HepG2 (cell line): ENCODE data around the gene FZD7. TPM values are rescaled to one million over a fixed set of nuclear protein-coding genes. Genes with fewer than 3 reads are reported as not detected.

Source experiments
- AHR ChIP-seq: IDR thresholded peaks from 2 replicates; pipeline ENCODE4 v1.6.1; 2018; ENCODE audit warnings: missing genetic modification reagents, missing compliant biosample characterization
- ETV6 ChIP-seq: sonication (generic); formaldehyde crosslinking; conservative IDR thresholded peaks from 2 replicates; pipeline ENCODE4 v1.4.0; 2020; ENCODE audit warnings: missing genetic modification reagents
- GATA4 ChIP-seq: sonication (generic); IDR thresholded peaks from 2 replicates; pipeline ENCODE4 v1.6.1; 2016; ENCODE audit warnings: antibody characterized with exemption, low read depth, borderline replicate concordance
- GPN1 ChIP-seq: sonication (generic); formaldehyde crosslinking; IDR thresholded peaks from 2 replicates; pipeline ENCODE4 v1.5.1; 2020; ENCODE audit warnings: missing genetic modification reagents, borderline replicate concordance
- MLLT10 ChIP-seq: sonication (generic); formaldehyde crosslinking; IDR thresholded peaks from 2 replicates; pipeline ENCODE4 v1.4.0; 2020; ENCODE audit warnings: missing genetic modification reagents
- NR2F2 ChIP-seq: IDR thresholded peaks from 2 replicates; pipeline ENCODE4 v1.6.1; 2012; ENCODE audit warnings: low read depth, inconsistent platforms, borderline replicate concordance
- RBAK ChIP-seq: sonication (generic); formaldehyde crosslinking; IDR thresholded peaks from 2 replicates; pipeline ENCODE4 v1.5.1; 2020; ENCODE audit warnings: mild to moderate bottlenecking, missing genetic modification reagents
- SNAPC2 ChIP-seq: sonication (generic); formaldehyde crosslinking; IDR thresholded peaks from 2 replicates; pipeline ENCODE4 v1.8.1; 2022; ENCODE audit warnings: mild to moderate bottlenecking, missing genetic modification reagents
- SOX13 ChIP-seq, 3 experiments: fragments of 450-650 bp in 1 of 3; sonication (generic) in 1 of 3; formaldehyde crosslinking in 1 of 3; IDR thresholded peaks in 2 of 3; conservative IDR thresholded peaks in 1 of 3; 2 replicates each; pipeline versions ENCODE4 v1.5.0 to v1.6.1; 2016 to 2020; ENCODE audit warnings: antibody characterized with exemption in 1 of 3, mild to moderate bottlenecking in 1 of 3, missing compliant biosample characterization in 1 of 3, missing genetic modification reagents in 1 of 3, moderate library complexity in 1 of 3
- SRY ChIP-seq: sonication (generic); formaldehyde crosslinking; IDR thresholded peaks from 2 replicates; pipeline ENCODE4 v1.8.0; 2022; ENCODE audit warnings: mild to moderate bottlenecking, missing genetic modification reagents
- TARDBP ChIP-seq: sonication (generic); formaldehyde crosslinking; IDR thresholded peaks from 2 replicates; pipeline ENCODE4 v1.8.0; 2022; ENCODE audit warnings: mild to moderate bottlenecking, missing genetic modification reagents
- U2AF1 ChIP-seq: fragments of 200-400 bp; formaldehyde crosslinking; optimal IDR thresholded peaks from 2 replicates; pipeline ENCODE3; 2017; ENCODE audit warnings: mild to moderate bottlenecking, low read depth, low read length
- ZBTB46 ChIP-seq: sonication (generic); formaldehyde crosslinking; IDR thresholded peaks from 2 replicates; pipeline ENCODE4 v1.4.0; 2020; ENCODE audit warnings: mild to moderate bottlenecking, missing genetic modification reagents, borderline replicate concordance
- ZNF280B ChIP-seq: sonication (generic); formaldehyde crosslinking; IDR thresholded peaks from 2 replicates; pipeline ENCODE4 v1.5.0; 2020; ENCODE audit warnings: missing genetic modification reagents, mild to moderate bottlenecking, borderline replicate concordance
- ZNF292 ChIP-seq: sonication (generic); formaldehyde crosslinking; IDR thresholded peaks from 2 replicates; pipeline ENCODE4 v1.8.1; 2022; ENCODE audit warnings: mild to moderate bottlenecking, low read depth, missing genetic modification reagents, borderline replicate concordance
- ZNF317 ChIP-seq: sonication (generic); formaldehyde crosslinking; IDR thresholded peaks from 2 replicates; pipeline ENCODE4 v1.5.0; 2020; ENCODE audit warnings: mild to moderate bottlenecking, missing genetic modification reagents
- ZSCAN22 ChIP-seq: sonication (generic); formaldehyde crosslinking; IDR thresholded peaks from 2 replicates; pipeline ENCODE4 v1.4.0; 2020; ENCODE audit warnings: mild to moderate bottlenecking, missing genetic modification reagents
- polyA plus RNA-seq, 8 experiments: library from polyadenylated mRNA; depleted of rRNA in 3 of 8; stranded (reverse) in 7 of 8; unstranded in 1 of 8; fragments of >200 nt; fragmentation: Illumina TruSeq in 4 of 8; extraction: Trizol in 4 of 8; gene quantifications; 2 replicates each; pipeline versions ENCODE4 v1.2.1 to v1.2.3, GENCODE V29; 2011 to 2016; ENCODE audit warnings: low read depth in 4 of 8, missing spikeins in 1 of 8, mixed read lengths in 1 of 8; ENCODE audit not compliant: insufficient read depth in 1 of 8
- total RNA-seq, 5 experiments: library from RNA; depleted of rRNA; stranded (reverse); fragments of >200 nt; fragmentation: Illumina TruSeq; extraction: Trizol; gene quantifications; 2 replicates each; pipeline ENCODE4 v1.2.3, GENCODE V29; 2016; ENCODE audit warnings: low read depth in 1 of 5
- TF ChIP-seq, protein P1 (sequence below): sonication (generic); formaldehyde crosslinking; IDR thresholded peaks from 2 replicates; pipeline ENCODE4 v1.5.0; 2020; ENCODE audit warnings: mild to moderate bottlenecking, low read depth, missing genetic modification reagents, borderline replicate concordance
- TF ChIP-seq, protein P2 (sequence below): sonication (generic); formaldehyde crosslinking; IDR thresholded peaks from 2 replicates; pipeline ENCODE4 v1.8.0; 2022; ENCODE audit warnings: missing genetic modification reagents, mild to moderate bottlenecking, moderate library complexity, borderline replicate concordance
- TF ChIP-seq, protein P3 (sequence below): sonication (generic); formaldehyde crosslinking; IDR thresholded peaks from 2 replicates; pipeline ENCODE4 v1.4.0; 2020; ENCODE audit warnings: missing genetic modification reagents

FZD7 gene
- total and polyA plus RNA-seq, 2 of the 13 experiments (the other 11 are each of a cell fraction or from before 2014, with no cell fraction given), result 0.13 to 0.38 TPM

- TF ChIP-seq, protein P1, sequence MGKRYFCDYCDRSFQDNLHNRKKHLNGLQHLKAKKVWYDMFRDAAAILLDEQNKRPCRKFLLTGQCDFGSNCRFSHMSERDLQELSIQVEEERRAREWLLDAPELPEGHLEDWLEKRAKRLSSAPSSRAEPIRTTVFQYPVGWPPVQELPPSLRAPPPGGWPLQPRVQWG (CRISPR knock-in tag), result no peak
- no peak for TF ChIP-seq TARDBP
- no peak for TF ChIP-seq U2AF1
- no peak; the same call in 1 of the 2 replicates for TF ChIP-seq AHR (CRISPR knock-in tag)
- 0 out of 2 replicates have a peak, but pooled peaks have one; percentile 7 for TF ChIP-seq ZNF292 (CRISPR knock-in tag)
- TF ChIP-seq NR2F2, result no peak
- TF ChIP-seq ZSCAN22, result no peak
- TF ChIP-seq, protein P2, sequence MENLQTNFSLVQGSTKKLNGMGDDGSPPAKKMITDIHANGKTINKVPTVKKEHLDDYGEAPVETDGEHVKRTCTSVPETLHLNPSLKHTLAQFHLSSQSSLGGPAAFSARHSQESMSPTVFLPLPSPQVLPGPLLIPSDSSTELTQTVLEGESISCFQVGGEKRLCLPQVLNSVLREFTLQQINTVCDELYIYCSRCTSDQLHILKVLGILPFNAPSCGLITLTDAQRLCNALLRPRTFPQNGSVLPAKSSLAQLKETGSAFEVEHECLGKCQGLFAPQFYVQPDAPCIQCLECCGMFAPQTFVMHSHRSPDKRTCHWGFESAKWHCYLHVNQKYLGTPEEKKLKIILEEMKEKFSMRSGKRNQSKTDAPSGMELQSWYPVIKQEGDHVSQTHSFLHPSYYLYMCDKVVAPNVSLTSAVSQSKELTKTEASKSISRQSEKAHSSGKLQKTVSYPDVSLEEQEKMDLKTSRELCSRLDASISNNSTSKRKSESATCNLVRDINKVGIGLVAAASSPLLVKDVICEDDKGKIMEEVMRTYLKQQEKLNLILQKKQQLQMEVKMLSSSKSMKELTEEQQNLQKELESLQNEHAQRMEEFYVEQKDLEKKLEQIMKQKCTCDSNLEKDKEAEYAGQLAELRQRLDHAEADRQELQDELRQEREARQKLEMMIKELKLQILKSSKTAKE (CRISPR knock-in tag), result no peak
- no peak for TF ChIP-seq ZBTB46
- TF ChIP-seq, protein P3, sequence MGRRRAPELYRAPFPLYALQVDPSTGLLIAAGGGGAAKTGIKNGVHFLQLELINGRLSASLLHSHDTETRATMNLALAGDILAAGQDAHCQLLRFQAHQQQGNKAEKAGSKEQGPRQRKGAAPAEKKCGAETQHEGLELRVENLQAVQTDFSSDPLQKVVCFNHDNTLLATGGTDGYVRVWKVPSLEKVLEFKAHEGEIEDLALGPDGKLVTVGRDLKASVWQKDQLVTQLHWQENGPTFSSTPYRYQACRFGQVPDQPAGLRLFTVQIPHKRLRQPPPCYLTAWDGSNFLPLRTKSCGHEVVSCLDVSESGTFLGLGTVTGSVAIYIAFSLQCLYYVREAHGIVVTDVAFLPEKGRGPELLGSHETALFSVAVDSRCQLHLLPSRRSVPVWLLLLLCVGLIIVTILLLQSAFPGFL, result no peak
- TF ChIP-seq RBAK, result no peak
- no peak for TF ChIP-seq GATA4
- TF ChIP-seq SNAPC2 (CRISPR knock-in tag), result no peak
- TF ChIP-seq SOX13 (IDR thresholded peaks at IDR 0.05), result no peak
- TF ChIP-seq SOX13 (CRISPR knock-in tag; conservative IDR thresholded peaks at IDR 0.05 in 1 of 2, IDR thresholded peaks at IDR 0.05 in 1 of 2), result no peak
- no peak for TF ChIP-seq GPN1 (CRISPR knock-in tag)
- TF ChIP-seq MLLT10, result no peak
- no peak for TF ChIP-seq SRY (CRISPR knock-in tag)
- no peak for TF ChIP-seq ETV6
- TF ChIP-seq ZNF280B (CRISPR knock-in tag), result no peak
- no peak for TF ChIP-seq ZNF317 (CRISPR knock-in tag)
These were observed at the start of gene FZD7 (continued) for GRCh38 chr2:202033317-202034248.
